ENCODE measurements around the gene NTRK3.

DNA sequence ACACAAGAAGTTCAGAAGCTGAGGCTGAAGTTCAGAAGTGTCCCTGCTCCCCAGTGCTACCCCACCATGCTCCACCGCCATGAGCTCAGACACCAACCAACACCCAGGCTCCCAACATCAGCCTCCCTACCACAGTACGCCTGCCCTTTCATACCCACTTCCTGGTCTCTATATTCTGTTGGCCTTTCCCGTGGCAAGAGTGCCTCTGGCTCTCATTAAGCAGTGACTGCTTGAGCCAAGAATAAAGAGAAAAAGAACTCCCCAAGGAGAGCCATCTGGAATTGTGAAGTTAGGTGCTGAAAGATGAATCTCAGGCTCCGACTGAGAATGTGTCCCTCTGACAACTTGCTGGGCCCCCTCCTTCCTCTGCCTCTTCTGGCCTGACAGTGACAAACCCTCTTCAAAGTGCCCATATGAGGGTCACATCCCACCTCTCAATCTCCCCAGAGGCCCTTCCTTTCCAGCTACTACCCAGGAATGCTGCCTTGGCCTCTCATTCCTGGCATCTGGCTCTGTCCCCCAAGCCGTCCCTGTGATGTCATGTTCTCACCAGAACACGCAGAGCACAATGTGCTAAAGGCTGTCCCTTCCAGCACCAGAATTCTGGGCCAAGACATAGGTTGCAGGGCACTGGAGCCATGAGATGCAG lies 306.8 kb downstream of the NTRK3 start:
- TF ChIP-seq POLR2A (IDR thresholded peaks at IDR 0.05; ENCODE audit: control extremely low read depth in 1 of 2, low read depth in 2 of 2, low read length in 2 of 2): no peak
- no peak for TF ChIP-seq PHF8 (conservative IDR thresholded peaks at IDR 0.05; ENCODE audit: low read depth, low read length)
- TF ChIP-seq EGR1 (IDR thresholded peaks at IDR 0.05; ENCODE audit: borderline replicate concordance, low read depth, low read length): no peak
- TF ChIP-seq, protein P1, sequence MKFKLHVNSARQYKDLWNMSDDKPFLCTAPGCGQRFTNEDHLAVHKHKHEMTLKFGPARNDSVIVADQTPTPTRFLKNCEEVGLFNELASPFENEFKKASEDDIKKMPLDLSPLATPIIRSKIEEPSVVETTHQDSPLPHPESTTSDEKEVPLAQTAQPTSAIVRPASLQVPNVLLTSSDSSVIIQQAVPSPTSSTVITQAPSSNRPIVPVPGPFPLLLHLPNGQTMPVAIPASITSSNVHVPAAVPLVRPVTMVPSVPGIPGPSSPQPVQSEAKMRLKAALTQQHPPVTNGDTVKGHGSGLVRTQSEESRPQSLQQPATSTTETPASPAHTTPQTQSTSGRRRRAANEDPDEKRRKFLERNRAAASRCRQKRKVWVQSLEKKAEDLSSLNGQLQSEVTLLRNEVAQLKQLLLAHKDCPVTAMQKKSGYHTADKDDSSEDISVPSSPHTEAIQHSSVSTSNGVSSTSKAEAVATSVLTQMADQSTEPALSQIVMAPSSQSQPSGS (IDR thresholded peaks at IDR 0.05; ENCODE audit: low read length): no peak
- no peak for TF ChIP-seq TBP (IDR thresholded peaks at IDR 0.05; ENCODE audit: low read depth, low read length)
- no peak for TF ChIP-seq SRF (IDR thresholded peaks at IDR 0.05; ENCODE audit: low read depth, low read length)
- TF ChIP-seq TAF1 (IDR thresholded peaks at IDR 0.05; ENCODE audit: low read depth, low read length): no peak
- no peak for TF ChIP-seq CEBPB (IDR thresholded peaks at IDR 0.05; ENCODE audit: low read depth, low read length)
- TF ChIP-seq, protein P2, sequence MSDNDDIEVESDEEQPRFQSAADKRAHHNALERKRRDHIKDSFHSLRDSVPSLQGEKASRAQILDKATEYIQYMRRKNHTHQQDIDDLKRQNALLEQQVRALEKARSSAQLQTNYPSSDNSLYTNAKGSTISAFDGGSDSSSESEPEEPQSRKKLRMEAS (IDR thresholded peaks at IDR 0.05): no peak
